ENCODE data around the gene TNFRSF12A. TPM values are rescaled to one million over a fixed set of nuclear protein-coding genes. Genes with fewer than 3 reads are reported as not detected.

The TNFRSF12A gene
- total and polyA plus RNA-seq, 2 of the 13 experiments (the other 11 are each of a cell fraction or from before 2014, with no cell fraction given) = 61.9 to 66.0 TPM

DNA sequence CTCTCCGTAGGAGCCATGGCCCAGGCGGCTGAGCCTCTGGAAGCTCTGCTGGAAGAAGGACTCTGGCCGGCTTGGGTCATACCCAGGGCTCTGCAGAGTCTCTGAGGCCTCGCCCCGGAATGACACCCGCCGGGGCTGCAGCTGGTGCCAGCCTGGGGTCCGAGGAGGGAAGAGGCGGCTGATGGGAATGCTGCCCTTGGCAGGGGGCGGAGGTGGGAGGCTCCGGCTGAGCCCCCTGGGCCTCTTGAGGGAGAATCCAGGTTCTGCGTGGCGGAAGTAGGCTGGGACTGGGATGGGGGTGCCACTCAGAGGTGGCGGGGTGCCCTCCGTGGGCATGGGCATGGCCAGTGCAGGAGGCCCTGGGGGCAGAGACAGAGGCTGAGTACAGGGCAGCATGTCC lies 43.5 kb upstream of the TNFRSF12A start:
- CTCF ChIA-PET (ENCODE audit: low intra/inter-chr PET ratio, low total read pairs) = no interaction called here

DNA sequence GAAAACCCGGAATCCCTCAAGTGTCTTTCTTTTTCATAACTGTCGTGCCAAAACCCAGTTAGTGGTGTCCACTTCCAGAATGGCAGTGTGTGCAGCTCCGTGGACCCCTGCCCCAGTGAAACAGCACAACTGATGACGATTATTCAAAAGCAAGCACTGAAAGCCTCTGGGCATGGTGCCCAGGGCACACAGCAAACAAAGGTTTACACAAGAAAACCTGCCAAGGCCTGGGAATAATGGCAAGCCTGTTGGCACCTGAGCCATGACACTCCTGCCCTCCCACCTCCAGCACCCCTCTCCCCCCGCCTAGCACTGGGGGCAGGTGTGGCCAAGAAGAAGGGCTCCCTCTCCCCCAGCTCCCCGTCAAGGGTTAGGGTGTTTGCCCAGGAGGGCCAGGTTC lies 42.7 kb upstream of the TNFRSF12A start:
- CTCF ChIA-PET (ENCODE audit: low intra/inter-chr PET ratio, low total read pairs) = no interaction called here
- peaks cover 8% of the 10 kb centered on the region for H3K79me2 ChIP-seq (ENCODE audit: insufficient read depth, low read length)
- no peak for ATAC-seq
- H3K9ac ChIP-seq (ENCODE audit: insufficient read depth, low read depth, low read length) = no peak overlapping the region
- H4K20me1 ChIP-seq (ENCODE audit: insufficient read depth, low read length) = no peaks in the 10 kb centered on the region
- WGBS (ENCODE audit: low lambda C conversion rate) = 97% methylated on average over 4 of the region's 6 CpGs
- intact Hi-C loops (cut with micrococcal nuclease; ENCODE audit: unreplicated experiment) = no loop called here
- no TSS peak for BruUV-seq (replicated peaks)
- H3K9me3 ChIP-seq (ENCODE audit: low read length) = no peaks in the 10 kb centered on the region
- in situ Hi-C loops (cut with HindIII; ENCODE audit: extremely low pct_ligation_motif_present, low pct_unique_long_range_greater_than_20kb) = no loop called here
- POLR2A ChIA-PET = no interaction called here
- no peak for FAIRE-seq
- H3K4me3 ChIP-seq (replicated peaks in 1 of 3; ENCODE audit: insufficient read depth in 1 of 3, low read depth in 2 of 3, low read length in 3 of 3) = no peak overlapping the region
- DNase-seq (ENCODE audit: low spot score) = no peak
- H3K4me2 ChIP-seq (ENCODE audit: low read depth, low read length) = no peak overlapping the region
- peaks cover 2 to 18% of the 10 kb centered on the region in 2 experiments; a peak in 3 of 5 replicates for H3K36me3 ChIP-seq (replicated peaks in 1 of 2; ENCODE audit: control insufficient read depth in 1 of 2, insufficient read depth in 2 of 2, low read length in 2 of 2)
- H2AFZ ChIP-seq (ENCODE audit: low read length) = no peak overlapping the region
- peaks cover 17% of the 10 kb centered on the region for H3K4me1 ChIP-seq (ENCODE audit: insufficient read depth, low read length)
- H3K27ac ChIP-seq (ENCODE audit: extremely low read length, insufficient read depth, low read length) = no peak overlapping the region
- no peaks in the 10 kb centered on the region for H3K27me3 ChIP-seq (ENCODE audit: control insufficient read depth in 1 of 2, insufficient read depth in 2 of 2, low read length in 2 of 2)
- no peak for TF ChIP-seq ZNF720 (CRISPR knock-in tag; IDR thresholded peaks at IDR 0.05)
- TF ChIP-seq, protein P1, sequence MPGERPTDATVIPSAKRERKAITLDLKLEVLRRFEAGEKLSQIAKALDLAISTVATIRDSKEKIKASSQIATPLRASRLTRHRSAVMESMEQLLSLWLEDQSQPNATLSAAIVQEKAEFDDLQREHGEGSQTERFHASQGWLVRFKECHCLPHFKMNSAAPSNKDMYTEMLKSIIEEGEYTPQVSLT (CRISPR knock-in tag; IDR thresholded peaks at IDR 0.05; ENCODE audit: borderline replicate concordance, low read depth) = no peak
- no peak for TF ChIP-seq SALL1 (CRISPR knock-in tag; IDR thresholded peaks at IDR 0.05)
- TF ChIP-seq, protein P2, sequence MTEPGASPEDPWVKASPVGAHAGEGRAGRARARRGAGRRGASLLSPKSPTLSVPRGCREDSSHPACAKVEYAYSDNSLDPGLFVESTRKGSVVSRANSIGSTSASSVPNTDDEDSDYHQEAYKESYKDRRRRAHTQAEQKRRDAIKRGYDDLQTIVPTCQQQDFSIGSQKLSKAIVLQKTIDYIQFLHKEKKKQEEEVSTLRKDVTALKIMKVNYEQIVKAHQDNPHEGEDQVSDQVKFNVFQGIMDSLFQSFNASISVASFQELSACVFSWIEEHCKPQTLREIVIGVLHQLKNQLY (CRISPR knock-in tag; IDR thresholded peaks at IDR 0.05) = no peak
- TF ChIP-seq ZNF567 (CRISPR knock-in tag; IDR thresholded peaks at IDR 0.05; ENCODE audit: borderline replicate concordance) = no peak
- TF ChIP-seq FOXK2 (IDR thresholded peaks at IDR 0.05) = no peak
- TF ChIP-seq ZNF253 (CRISPR knock-in tag; IDR thresholded peaks at IDR 0.05; ENCODE audit: borderline replicate concordance) = no peak
- TF ChIP-seq SIN3A (IDR thresholded peaks at IDR 0.05; ENCODE audit: borderline replicate concordance, low read depth, low read length) = no peak
- no peak for TF ChIP-seq ATM (IDR thresholded peaks at IDR 0.05; ENCODE audit: borderline replicate concordance)
- TF ChIP-seq TP53 (CRISPR knock-in tag; conservative IDR thresholded peaks at IDR 0.05) = no peak
- TF ChIP-seq SIX1 (CRISPR knock-in tag; IDR thresholded peaks at IDR 0.05; ENCODE audit: borderline replicate concordance) = no peak
- TF ChIP-seq, protein P3, sequence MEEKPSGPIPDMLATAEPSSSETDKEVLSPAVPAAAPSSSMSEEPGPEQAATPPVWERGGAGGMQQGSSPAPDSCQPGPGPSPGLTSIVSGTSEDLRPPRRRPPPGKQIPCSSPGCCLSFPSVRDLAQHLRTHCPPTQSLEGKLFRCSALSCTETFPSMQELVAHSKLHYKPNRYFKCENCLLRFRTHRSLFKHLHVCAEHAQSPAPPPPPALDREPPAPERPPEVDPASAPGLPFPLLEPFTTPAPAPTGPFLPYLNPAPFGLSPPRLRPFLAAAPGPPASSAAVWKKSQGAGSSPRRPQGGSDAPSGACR (CRISPR knock-in tag; IDR thresholded peaks at IDR 0.05) = no peak
- TF ChIP-seq ZNF331 (CRISPR knock-in tag; IDR thresholded peaks at IDR 0.05) = no peak

More for the DNA sequence above, 43.5 kb upstream of the TNFRSF12A start:
- Histone ChIP-seq H3K9ac (ENCODE audit: insufficient read depth, low read depth, low read length) (no peak overlapping the region), H3K79me2 (ENCODE audit: insufficient read depth, low read length) (peaks cover 8% of the 10 kb centered on the region), H3K9me3 (ENCODE audit: low read length) (no peaks in the 10 kb centered on the region), H2AFZ (ENCODE audit: low read length) (no peak overlapping the region), H3K27me3 (ENCODE audit: control insufficient read depth in 1 of 2, insufficient read depth in 2 of 2, low read length in 2 of 2) (no peaks in the 10 kb centered on the region), H3K27ac (ENCODE audit: extremely low read length, insufficient read depth, low read length) (no peak overlapping the region), H4K20me1 (ENCODE audit: insufficient read depth, low read length) (no peaks in the 10 kb centered on the region), H3K4me3 (replicated peaks in 1 of 3; ENCODE audit: insufficient read depth in 1 of 3, low read depth in 2 of 3, low read length in 3 of 3) (no peak overlapping the region), H3K4me2 (ENCODE audit: low read depth, low read length) (no peak overlapping the region), H3K4me1 (ENCODE audit: insufficient read depth, low read length) (peaks cover 10% of the 10 kb centered on the region), H3K36me3 (replicated peaks in 1 of 2; ENCODE audit: control insufficient read depth in 1 of 2, insufficient read depth in 2 of 2, low read length in 2 of 2) (peaks cover 2 to 18% of the 10 kb centered on the region in 2 experiments; a peak in 3 of 5 replicates)
- TF ChIP-seq AHR (CRISPR knock-in tag; IDR thresholded peaks at IDR 0.05) (no peak), HNRNPL (IDR thresholded peaks at IDR 0.05; ENCODE audit: low read depth, low read length) (0 out of 2 replicates have a peak, but pooled peaks have one; percentile 49), AGO2 (optimal IDR thresholded peaks at IDR 0.05; ENCODE audit: low read depth, low read length) (peak; percentile 24), ZBTB20 (CRISPR knock-in tag; IDR thresholded peaks at IDR 0.05; ENCODE audit: borderline replicate concordance, low read depth) (no peak)
- in situ Hi-C loops (cut with HindIII; ENCODE audit: extremely low pct_ligation_motif_present, low pct_unique_long_range_greater_than_20kb) (no loop called here), intact Hi-C loops (cut with micrococcal nuclease; ENCODE audit: unreplicated experiment) (no loop called here)
- BruUV-seq (replicated peaks) = no TSS peak
- WGBS (ENCODE audit: low lambda C conversion rate) = 98% methylated on average over 15 of the region's 15 CpGs
- FAIRE-seq (no peak), DNase-seq (ENCODE audit: low spot score) (no peak), ATAC-seq (no peak)
- POLR2A ChIA-PET = no interaction called here

All from HepG2 (cell line).